Measurements from ENCODE around the gene SOX6.

SOX6 gene

GRCh38 chr11:16363706-16364105, 7.4 kb upstream of the SOX6 start:
- DNase-seq, result no peak

GRCh38 chr11:16361108-16361865, 4.9 kb upstream of the SOX6 start:
- DNase-seq, result no peak

DNA sequence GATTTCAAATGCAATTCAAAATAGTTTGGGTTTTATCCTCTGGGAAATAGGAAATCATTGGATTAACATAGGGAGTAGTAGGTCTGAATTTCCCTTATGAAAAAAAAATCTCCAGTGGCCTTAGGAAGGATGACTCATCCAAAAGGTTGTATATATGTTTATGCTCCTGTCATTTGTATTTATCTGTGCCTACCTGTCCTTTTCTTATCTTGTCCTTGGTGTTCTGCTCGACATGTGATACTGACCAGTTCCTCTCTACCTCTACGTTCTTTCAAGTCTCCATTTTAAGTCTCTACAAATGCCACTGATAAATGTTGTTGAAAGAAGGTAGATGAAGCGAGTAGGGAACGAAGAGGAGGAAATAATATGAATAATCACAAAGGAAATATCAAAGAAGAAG, 3.0 kb upstream of the SOX6 start:
- DNase-seq, result no peak

- DNase-seq, result no peak
Measured at GRCh38 chr11:16358726-16359125, 2.4 kb upstream of the SOX6 start.

GRCh38 chr11:16357775-16358174, 1.4 kb upstream of the SOX6 start:
- no peak for DNase-seq

DNA sequence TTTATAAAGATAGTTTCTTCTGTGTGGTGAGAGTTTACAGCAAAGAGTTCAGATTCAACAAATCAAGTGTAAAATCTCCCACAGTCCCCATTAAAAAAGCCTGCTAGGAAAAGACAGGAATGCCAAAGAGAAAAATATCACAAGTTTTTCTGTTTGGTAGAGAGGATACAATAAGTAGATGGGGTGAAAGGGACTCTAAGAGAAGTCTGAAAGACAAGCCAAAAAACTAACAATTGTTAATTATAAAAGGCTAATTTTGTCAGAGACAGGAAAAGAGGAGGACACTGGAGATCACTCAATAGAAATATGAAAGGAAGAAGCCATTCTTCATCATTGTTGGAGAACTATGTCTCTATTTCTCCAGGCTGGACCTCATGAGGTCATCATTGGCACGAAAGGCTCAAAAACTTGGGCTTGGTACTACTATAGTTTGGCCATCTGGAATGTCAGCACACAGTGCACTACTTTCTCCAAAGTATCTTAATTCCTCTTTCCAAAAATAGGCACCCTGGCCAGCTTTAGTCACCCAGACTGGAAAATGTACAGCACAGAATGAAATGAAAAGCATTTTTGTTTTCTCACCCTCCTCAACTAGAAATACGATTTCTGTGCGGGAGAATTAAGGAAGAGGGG, 531 bp upstream of the SOX6 start:
- DNase-seq, result no peak

- no peak for DNase-seq
Measured at GRCh38 chr11:16352707-16353106, 3.6 kb downstream of the SOX6 start.

DNA sequence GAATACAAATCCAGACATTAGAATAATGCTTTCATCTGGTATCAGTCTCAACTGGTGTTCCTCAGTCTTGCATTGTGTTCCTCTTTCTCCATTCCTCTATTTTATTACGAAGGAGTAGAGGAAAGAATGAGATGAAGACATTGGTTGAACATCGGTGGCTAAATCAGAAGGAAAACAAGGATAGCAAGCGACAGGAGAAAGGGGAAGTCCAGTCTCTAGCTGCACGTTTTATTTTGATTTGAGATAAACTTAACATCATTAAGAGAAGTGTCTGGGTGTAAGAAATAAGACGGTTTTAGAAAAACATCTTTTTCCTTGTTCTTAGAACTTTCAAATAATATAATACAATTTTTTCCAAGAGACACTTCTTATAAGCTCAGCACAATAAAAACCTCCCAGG, 6.2 kb downstream of the SOX6 start:
- no peak for DNase-seq

GRCh38 chr11:16347928-16348685, 8.2 kb downstream of the SOX6 start:
- DNase-seq, result no peak

DNA sequence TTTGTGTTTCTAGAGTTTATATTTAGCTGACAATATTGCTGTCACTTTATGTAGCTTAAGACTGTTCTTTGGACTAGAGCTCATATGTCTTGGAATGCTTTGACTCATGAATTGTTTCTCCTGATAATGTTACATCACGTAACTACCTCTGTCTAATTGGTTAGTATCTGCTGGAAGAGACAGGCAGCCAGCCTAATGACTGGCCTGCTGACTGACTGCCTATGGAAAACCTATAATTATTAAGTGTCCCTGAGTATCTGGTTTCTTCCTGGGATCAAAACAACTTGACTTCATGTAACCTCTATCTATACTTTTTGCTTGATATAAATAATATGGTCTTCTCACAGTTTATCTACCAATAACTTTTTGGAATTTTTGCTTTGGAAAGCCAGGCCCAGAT, 9.4 kb downstream of the SOX6 start:
- no peak for DNase-seq

GRCh38 chr11:16341853-16342252, 14.5 kb downstream of the SOX6 start:
- no peak for DNase-seq

GRCh38 chr11:16338393-16338792, 18.0 kb downstream of the SOX6 start:
- no peak for DNase-seq

DNA sequence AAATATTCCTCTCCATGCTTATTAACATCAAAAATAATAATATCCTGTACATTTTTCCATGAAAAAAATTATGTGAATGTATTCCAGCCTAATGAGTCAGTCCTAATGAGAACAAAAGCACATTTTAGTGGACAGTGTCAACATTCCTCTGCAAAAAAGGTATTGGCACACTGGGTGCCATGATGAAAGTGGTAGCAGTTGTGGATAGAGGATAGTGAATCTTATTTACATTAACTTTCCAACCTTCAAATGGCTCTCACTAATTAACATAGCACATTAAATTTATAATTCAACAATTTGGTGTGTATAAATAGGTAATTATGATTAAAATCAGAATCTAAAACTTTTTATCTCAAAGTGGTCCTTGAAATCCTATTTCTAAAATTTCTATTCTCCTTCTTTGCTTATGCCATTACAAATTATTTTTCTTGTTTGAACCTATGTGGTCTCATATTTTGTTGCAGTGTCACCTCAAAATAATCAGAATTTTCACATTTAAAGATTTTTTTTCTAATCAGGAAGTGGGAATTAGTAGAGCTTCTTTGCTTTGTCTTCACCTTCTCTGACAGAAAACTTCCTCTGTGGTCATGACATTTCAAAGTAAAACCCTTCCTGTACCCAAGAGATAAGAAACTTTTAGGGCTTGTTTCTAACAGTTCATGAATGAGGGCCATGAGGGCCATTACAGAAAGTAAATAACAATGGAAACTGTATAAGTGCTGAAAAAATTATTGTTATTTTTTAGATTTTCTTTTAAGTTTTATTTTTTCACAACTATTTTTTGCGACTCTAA, 18.7 kb downstream of the SOX6 start:
- DNase-seq, result no peak

GRCh38 chr11:16336721-16337120, 19.6 kb downstream of the SOX6 start:
- DNase-seq, result no peak

- no peak for DNase-seq
Measured at GRCh38 chr11:16336204-16336603, 20.1 kb downstream of the SOX6 start.

DNA sequence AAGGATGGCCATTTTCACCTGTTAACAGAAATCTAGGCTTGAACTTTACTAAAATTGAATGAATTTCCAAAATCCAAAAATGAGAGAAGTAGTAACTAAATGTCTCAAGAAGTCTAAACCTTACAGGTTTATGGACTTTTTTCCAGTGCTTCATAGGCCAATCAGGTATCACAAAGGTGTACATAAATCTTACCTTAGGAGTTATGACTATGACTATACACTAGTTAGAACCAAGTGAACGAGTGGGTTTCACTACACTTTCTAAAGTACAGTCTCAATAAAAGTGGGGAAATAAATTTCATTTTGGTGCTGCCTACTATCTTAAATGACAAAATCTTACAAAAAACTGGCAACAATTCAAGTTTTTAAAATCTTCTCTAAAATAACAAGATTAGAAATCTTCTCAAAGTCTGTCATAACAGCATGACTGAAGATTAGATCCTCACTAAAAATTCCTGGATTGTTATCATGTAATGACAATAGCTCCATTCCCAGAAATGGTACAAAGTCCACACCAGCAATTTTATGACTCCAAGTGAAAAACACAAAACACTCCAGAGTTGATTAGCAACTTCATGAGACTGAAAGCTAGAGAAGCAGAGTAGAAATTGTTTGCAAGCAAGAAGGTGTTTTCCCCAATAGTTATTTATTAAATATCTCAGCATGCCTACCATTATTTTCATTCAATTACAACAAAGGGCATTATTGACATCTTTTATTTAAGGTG, 20.9 kb downstream of the SOX6 start:
- DNase-seq, result no peak

DNA sequence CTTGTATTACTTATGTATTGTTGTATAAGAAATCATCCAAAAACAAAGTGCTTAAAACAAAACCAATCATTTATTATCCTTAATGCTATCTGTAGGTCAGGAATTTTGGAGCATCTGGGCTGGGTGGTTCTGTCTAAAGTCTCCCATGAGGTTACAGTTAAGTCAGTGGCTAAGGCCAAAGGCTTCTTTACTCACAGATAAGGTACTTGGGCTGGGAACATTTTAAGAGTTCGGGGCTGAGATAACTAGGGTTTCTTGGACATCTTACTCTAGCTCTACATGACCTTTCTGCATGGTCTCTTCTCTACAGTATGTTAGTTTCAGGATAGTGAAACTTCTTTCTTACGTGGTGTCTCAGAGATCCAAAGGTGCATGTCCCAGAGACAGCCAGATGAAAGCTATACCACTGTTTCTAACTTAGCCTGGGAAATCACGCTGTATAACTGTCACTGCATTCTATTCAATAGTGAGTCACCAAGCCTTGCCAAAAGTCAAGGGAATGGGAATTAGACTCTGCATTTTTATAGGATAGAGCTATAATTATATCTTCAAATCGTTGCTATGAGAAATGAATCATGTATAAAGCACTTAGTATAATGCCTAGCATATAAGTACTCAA, 29.6 kb downstream of the SOX6 start:
- no peak for DNase-seq

GRCh38 chr11:16322190-16322589, 34.2 kb downstream of the SOX6 start:
- no peak for DNase-seq

GRCh38 chr11:16321148-16321547, 35.2 kb downstream of the SOX6 start:
- no peak for DNase-seq

DNA sequence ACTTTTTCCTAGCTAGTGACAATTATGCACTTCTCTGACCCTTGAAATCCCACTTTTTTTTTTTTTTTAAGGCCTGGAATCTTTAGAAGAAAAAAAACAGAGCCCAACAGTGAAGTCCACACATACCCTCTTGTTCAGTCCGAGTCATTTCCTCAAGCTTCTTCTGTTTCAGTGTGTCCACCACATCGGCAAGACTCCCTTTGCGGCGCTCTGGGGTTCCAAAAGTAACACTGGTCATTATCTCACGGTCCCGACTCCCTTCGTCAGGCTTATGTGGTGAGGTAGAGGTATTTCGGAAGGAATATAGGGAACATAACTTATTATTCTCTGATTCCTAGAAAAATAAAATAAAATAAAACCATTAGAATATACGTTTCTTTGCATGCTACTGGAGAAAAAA, 38.0 kb downstream of the SOX6 start:
- DNase-seq, result no peak

GRCh38 chr11:16317712-16318111, 38.6 kb downstream of the SOX6 start:
- DNase-seq, result no peak

GRCh38 chr11:16313846-16314245, 42.5 kb downstream of the SOX6 start:
- DNase-seq, result no peak
